HCT116 (cell line): Measurements from ENCODE around the gene TRPM8. TPM values are rescaled to one million over a fixed set of nuclear protein-coding genes. Genes with fewer than 3 reads are reported as not detected.

Experiments
- ATAC-seq: fragments of 200-7000 bp; cut with Tn5 transposase; 2 replicates; pipeline ENCODE4 v1.9.1; 2020; ENCODE audit warnings: mild to moderate bottlenecking, moderate library complexity
- BruUV-seq: library from RNA; stranded (reverse); fragments of 400-500 nt; replicated peaks from 2 replicates; lab custom pipeline; 2021; lab: Mats Ljungman, UMichigan
- CTCF ChIA-PET: fragments of 300-600 bp; sonication (Branson Sonifier 250); formaldehyde crosslinking; loops from one replicate; lab custom pipeline; 2021; ENCODE audit warnings: antibody characterized with exemption; lab: Charles Lee
- POLR2A ChIA-PET: fragments of 300-600, 350-600 bp; sonication (Branson Sonifier 250); formaldehyde crosslinking; loops from one replicate; lab custom pipeline; 2021; ENCODE audit warnings: antibody characterized with exemption; lab: Charles Lee
- RAD21 ChIA-PET, 2 experiments: fragments of 300-600 bp; sonication (Branson Sonifier 250); formaldehyde crosslinking; loops; one replicate each; lab custom pipeline; 2023; ENCODE audit warnings: low total read pairs in 2 of 2; ENCODE audit not compliant: uncharacterized antibody in 2 of 2, unreplicated experiment in 2 of 2, low non-redundant PET in 1 of 2; lab: Charles Lee
- DNase-seq: peaks from one replicate; pipeline ENCODE4 v3.0.0-alpha.2; 2010; ENCODE audit warnings: low read depth, low spot score
- H2AFZ ChIP-seq: fragments of 200-600 bp; shearing (Covaris generic), sonication (generic); 2 replicates; pipeline ENCODE4 v1.6.1; 2017; ENCODE audit warnings: low read depth, mixed run types, mixed read lengths, antibody characterized with exemption, low read length; ENCODE audit not compliant: poor library complexity, severe bottlenecking
- H3K27ac ChIP-seq: 2 replicates; pipeline ENCODE4 v1.5.1; 2012; ENCODE audit warnings: low read depth, low read length
- H3K27me3 ChIP-seq: fragments of 200-600 bp; sonication (generic); 2 replicates; pipeline ENCODE4 v1.6.1; 2016; ENCODE audit warnings: mixed run types, low read length, mixed read lengths; ENCODE audit not compliant: insufficient read depth
- H3K36me3 ChIP-seq, 2 experiments: fragments of 200-500 bp in 1 of 2; fragments of 200-600 bp in 1 of 2; sonication (Bioruptor generic) in 1 of 2; sonication (generic) in 1 of 2; 2 replicates each; pipeline versions ENCODE4 v1.5.1 to v1.6.1; 2014 to 2016; ENCODE audit warnings: low read length in 2 of 2, inconsistent platforms in 1 of 2, mixed read lengths in 1 of 2, mixed run types in 1 of 2; ENCODE audit not compliant: insufficient read depth in 2 of 2, control insufficient read depth in 1 of 2
- H3K4me1 ChIP-seq, 2 experiments: fragments of 200-600 bp in 1 of 2; sonication (generic) in 1 of 2; 2 replicates each; pipeline versions ENCODE4 v1.5.1 to v1.6.1; 2012 to 2017; ENCODE audit warnings: low read length in 2 of 2, inconsistent platforms in 1 of 2, mild to moderate bottlenecking in 1 of 2, mixed read lengths in 1 of 2, mixed run types in 1 of 2, moderate library complexity in 1 of 2; ENCODE audit not compliant: insufficient read depth in 2 of 2, control insufficient read depth in 1 of 2
- H3K4me2 ChIP-seq: fragments of 200-600 bp; sonication (generic); 2 replicates; pipeline ENCODE4 v1.6.1; 2017; ENCODE audit warnings: mixed run types, low read length, mixed read lengths
- H3K4me3 ChIP-seq, 2 experiments: fragments of 200-600 bp in 1 of 2; sonication (generic) in 1 of 2; replicated peaks in 1 of 2; 2 replicates each; pipeline ENCODE4 v1.5.1; 2011 to 2016; ENCODE audit warnings: low read length in 2 of 2, control low read depth in 1 of 2, low read depth in 1 of 2, mild to moderate bottlenecking in 1 of 2, mixed read lengths in 1 of 2, mixed run types in 1 of 2
- H3K79me2 ChIP-seq: fragments of 200-600 bp; sonication (generic); 2 replicates; pipeline ENCODE4 v1.6.1; 2017; ENCODE audit warnings: mild to moderate bottlenecking, mixed run types, low read length, moderate library complexity, mixed read lengths; ENCODE audit not compliant: insufficient read depth
- H3K9ac ChIP-seq: fragments of 200-600 bp; sonication (generic); 2 replicates; pipeline ENCODE4 v1.6.1; 2016; ENCODE audit warnings: low read length, mixed read lengths
- H3K9me2 ChIP-seq: fragments of 200-600 bp; sonication (generic), shearing (Covaris generic); 2 replicates; pipeline ENCODE4 v1.6.1; 2017; ENCODE audit warnings: mixed run types, mild to moderate bottlenecking, moderate library complexity; ENCODE audit not compliant: insufficient read depth
- H3K9me3 ChIP-seq, 2 experiments: fragments of 200-500 bp in 1 of 2; fragments of 200-600 bp in 1 of 2; sonication (Bioruptor generic) in 1 of 2; sonication (generic) in 1 of 2; 2 replicates each; pipeline ENCODE4 v1.6.1; 2014 to 2017; ENCODE audit warnings: low read length in 2 of 2, mixed read lengths in 2 of 2, inconsistent platforms in 1 of 2, low read depth in 1 of 2, mild to moderate bottlenecking in 1 of 2, mixed run types in 1 of 2, moderate library complexity in 1 of 2; ENCODE audit not compliant: control insufficient read depth in 1 of 2, insufficient read depth in 1 of 2
- H4K20me1 ChIP-seq: fragments of 200-600 bp; sonication (generic), shearing (Covaris generic); 2 replicates; pipeline ENCODE4 v1.6.1; 2017; ENCODE audit warnings: mixed run types, mild to moderate bottlenecking, moderate library complexity; ENCODE audit not compliant: insufficient read depth
- CEBPB ChIP-seq: IDR thresholded peaks from 2 replicates; pipeline ENCODE4 v1.6.1; 2012; ENCODE audit warnings: low read depth
- ELF1 ChIP-seq: IDR thresholded peaks from 2 replicates; pipeline ENCODE4 v1.6.1; 2012; ENCODE audit warnings: low read depth, borderline replicate concordance
- EZH2 ChIP-seq: fragments of 200-600 bp; sonication (generic); IDR thresholded peaks from 2 replicates; pipeline ENCODE4 v1.6.1; 2017; ENCODE audit warnings: antibody characterized with exemption, mixed run types
- EZH2phosphoT487 ChIP-seq: fragments of 200-600 bp; IDR thresholded peaks from 2 replicates; pipeline ENCODE4 v1.6.1; 2018; ENCODE audit warnings: antibody characterized with exemption, borderline replicate concordance
- SIN3A ChIP-seq: IDR thresholded peaks from 2 replicates; pipeline ENCODE4 v1.6.1; 2012; ENCODE audit warnings: low read depth
- SP1 ChIP-seq: IDR thresholded peaks from 2 replicates; pipeline ENCODE4 v1.6.1; 2012; ENCODE audit warnings: low read depth
- SRF ChIP-seq: IDR thresholded peaks from 2 replicates; pipeline ENCODE4 v1.6.1; 2012; ENCODE audit warnings: low read depth
- YY1 ChIP-seq: IDR thresholded peaks from 2 replicates; pipeline ENCODE4 v1.6.1; 2011; ENCODE audit warnings: low read length, low read depth, moderate library complexity, mild to moderate bottlenecking; ENCODE audit not compliant: insufficient replicate concordance; ENCODE audit errors: extremely low read depth
- intact Hi-C: fragments of 100-400 bp; cut with micrococcal nuclease; formaldehyde crosslinking; loops from 2 replicates; pipeline ENCODE4 v1.10.0; 2022
- total RNA-seq: library from RNA; stranded (reverse); gene quantifications from one replicate; pipeline ENCODE4 v1.2.1, GENCODE V29; 2021; ENCODE audit not compliant: unreplicated experiment

Gene TRPM8
- total RNA-seq, 1 experiment from 2014 or later: 0.39 TPM

DNA sequence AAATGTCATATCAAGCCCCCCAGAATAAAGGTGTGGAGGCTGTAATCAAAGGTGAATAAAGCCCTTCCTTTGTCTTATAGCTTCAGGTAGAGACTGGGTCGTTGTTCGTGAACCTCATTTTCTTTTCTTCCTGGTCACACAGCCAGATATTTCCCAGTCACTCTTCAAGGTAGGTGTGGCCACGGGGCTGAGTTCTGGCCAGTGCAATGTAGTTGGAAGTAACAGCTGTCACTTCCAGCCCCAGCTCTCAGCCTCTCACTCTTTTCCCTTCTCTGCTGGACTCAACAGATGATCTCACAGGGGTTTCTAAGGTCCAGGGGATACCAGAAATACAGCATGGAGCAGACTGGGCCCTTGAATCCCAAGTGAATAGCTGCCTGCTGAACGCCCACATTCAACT, 15.8 kb upstream of the TRPM8 start:
- no peaks in the 10 kb centered on the region for H3K9me3 ChIP-seq
- H3K4me2 ChIP-seq: no peak overlapping the region
- BruUV-seq: no TSS peak
- no peak overlapping the region for H3K27ac ChIP-seq
- intact Hi-C loops: no loop called here
- H3K36me3 ChIP-seq: no peaks in the 10 kb centered on the region
- H3K4me3 ChIP-seq: no peak overlapping the region
- ChIA-PET POLR2A (no interaction called here), RAD21 (no interaction called here), CTCF (no interaction called here)
- H2AFZ ChIP-seq: no peak overlapping the region
- TF ChIP-seq EZH2: no peak
- TF ChIP-seq SIN3A: no peak
- no peak for TF ChIP-seq SP1
- no peak for TF ChIP-seq CEBPB
- TF ChIP-seq ELF1: no peak
- TF ChIP-seq SRF: no peak
- ATAC-seq (no peak), DNase-seq (no peak)
- no peak overlapping the region for H3K9ac ChIP-seq
- H3K4me1 ChIP-seq: no peaks in the 10 kb centered on the region
- no peaks in the 10 kb centered on the region for H3K79me2 ChIP-seq
- H3K9me2 ChIP-seq: no peaks in the 10 kb centered on the region
- peaks cover 28% of the 10 kb centered on the region for H3K27me3 ChIP-seq
- no peaks in the 10 kb centered on the region for H4K20me1 ChIP-seq

DNA sequence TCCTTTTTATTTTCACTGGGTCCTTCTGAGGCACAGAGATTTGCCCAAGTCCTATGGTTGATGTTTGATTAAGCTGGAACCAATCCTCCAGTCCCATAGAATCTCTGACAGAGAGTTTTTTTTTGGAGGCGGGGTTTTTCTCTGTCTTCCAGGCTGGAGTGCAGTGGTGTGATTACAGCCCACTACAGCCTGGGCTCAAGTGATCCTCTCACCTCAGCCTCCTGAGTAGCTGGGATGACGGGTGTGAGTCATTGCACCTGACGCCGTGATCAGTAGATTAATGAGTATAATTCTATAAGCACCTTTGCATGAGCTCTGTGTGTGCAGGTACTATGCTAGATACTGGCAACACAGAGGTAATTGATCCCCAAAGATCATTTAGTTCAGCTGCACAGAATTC, 15.3 kb upstream of the TRPM8 start:
- Histone ChIP-seq H3K4me3 (no peak overlapping the region), H3K27ac (no peak overlapping the region), H3K4me1 (no peaks in the 10 kb centered on the region), H3K4me2 (no peak overlapping the region), H3K9ac (no peak overlapping the region), H3K36me3 (no peaks in the 10 kb centered on the region), H3K9me2 (no peaks in the 10 kb centered on the region), H2AFZ (no peak overlapping the region), H3K9me3 (no peaks in the 10 kb centered on the region), H4K20me1 (no peaks in the 10 kb centered on the region), H3K27me3 (peaks cover 28% of the 10 kb centered on the region), H3K79me2 (no peaks in the 10 kb centered on the region)
- no peak for ATAC-seq
- ChIA-PET RAD21 (no interaction called here), CTCF (no interaction called here), POLR2A (no interaction called here)
- BruUV-seq: no TSS peak
- intact Hi-C loops: no loop called here
- TF ChIP-seq EZH2phosphoT487 (no peak), YY1 (no peak)
- no peak for DNase-seq
